SK-MEL-5 (cell line): Measurements from ENCODE around the gene DNLZ. TPM values are rescaled to one million over a fixed set of nuclear protein-coding genes. Genes with fewer than 3 reads are reported as not detected.
"Not testable (repeated sequence)": the region's sequence is repeated elsewhere in the genome, so short reads cannot be mapped to it uniquely, and the experiment has no call there.

Experiments
- DNase-seq: peaks from one replicate; pipeline ENCODE4 v3.0.0-alpha.2; 2016; ENCODE audit warnings: low read depth, low spot score
- in situ Hi-C: cut with HindIII; loops from 2 replicates; pipeline ENCODE4 v1.10.0; 2016; ENCODE audit warnings: low sequenced_read_pairs, high pct_unique_total_duplicates, low pct_unique_long_range_greater_than_20kb
- total RNA-seq: library from RNA; depleted of rRNA; stranded (reverse); fragments of >200 nt; shearing (Covaris generic); gene quantifications from 2 replicates; pipeline ENCODE4 v1.2.3, GENCODE V29; 2014

The DNLZ gene
- total RNA-seq, 1 experiment from 2014 or later = 35.1 TPM

DNA sequence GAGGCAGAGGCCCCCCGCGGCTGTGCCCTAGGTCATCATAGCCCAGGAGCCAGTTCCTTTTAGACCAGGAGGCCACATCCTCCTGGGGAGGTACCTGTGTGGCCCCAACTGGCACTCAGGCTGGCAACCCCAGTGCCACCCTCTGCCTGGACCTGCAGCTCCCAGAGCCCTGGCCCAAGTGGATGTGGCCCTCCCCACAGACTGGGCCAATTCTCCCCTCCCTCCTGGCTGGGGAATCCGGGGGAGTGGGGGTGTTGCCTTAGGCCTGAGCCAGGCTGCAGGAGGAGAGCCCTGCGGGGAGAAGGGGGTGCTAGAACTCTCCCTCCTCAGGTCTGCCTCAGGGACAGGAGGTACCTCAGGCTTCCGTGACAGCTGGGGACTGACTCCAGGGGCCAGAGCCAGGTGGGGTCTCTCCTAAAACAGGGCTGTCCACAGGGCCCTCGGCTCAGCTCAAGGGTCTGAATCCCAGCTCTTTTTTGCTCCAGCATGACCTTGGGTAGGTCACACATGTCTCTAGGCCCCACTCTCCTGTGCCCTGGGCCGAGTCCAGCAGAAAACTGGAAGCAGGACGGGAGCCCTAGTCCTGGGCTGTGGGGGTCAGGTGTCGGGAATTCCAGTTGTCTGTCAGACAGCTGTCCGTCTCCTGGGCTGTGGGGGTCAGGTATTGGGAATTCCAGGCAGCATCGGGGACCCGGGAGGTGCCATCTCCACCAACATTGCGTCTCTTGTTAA, 9.6 kb downstream of the DNLZ start:
- no peak for DNase-seq
- in situ Hi-C loops = no loop called here

DNA sequence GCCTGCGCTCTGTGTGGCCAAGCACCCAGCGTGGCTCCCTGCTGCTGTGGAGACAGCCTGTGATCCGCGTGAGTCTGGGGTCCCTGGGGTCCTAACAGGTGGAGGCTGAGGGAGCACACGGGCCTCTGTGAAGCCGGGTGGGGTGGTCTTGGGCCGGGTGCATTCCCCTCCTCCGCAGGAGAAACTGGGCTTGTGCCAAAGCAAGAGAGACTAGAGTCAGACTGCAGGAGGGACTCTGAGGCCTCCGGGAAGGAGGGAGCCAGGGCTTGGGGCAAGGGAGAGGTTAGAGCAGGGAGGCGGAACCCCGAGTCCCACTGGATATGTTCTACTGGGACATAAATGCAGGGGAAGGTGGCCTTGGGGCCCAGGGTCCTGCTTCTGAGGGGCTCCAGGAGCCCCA, 10.5 kb downstream of the DNLZ start:
- DNase-seq = no peak
- in situ Hi-C loops = no loop called here

- in situ Hi-C loops = no loop called here
- DNase-seq = no peak
Measured at GRCh38 chr9:136352682-136353081, 10.9 kb downstream of the DNLZ start.

DNA sequence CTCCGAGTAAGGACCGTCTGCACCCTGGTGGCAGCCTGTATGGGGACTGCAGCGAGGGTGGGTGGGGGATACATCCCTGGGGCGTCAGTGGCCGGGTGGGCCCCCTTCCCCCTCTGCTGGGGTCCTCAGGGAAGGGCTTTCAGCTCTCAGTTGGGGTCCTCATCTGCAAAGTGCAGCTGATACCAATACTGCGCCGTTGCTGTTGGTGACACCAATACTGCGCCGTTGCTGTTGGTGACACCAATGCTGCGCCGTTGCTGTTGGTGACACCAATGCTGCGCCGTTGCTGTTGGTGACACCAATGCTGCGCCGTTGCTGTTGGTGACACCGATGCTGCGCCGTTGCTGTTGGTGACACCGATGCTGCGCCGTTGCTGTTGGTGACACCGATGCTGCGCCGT, 11.7 kb downstream of the DNLZ start:
- in situ Hi-C loops, DNase-seq: not testable (repeated sequence)

- no peak for DNase-seq
- in situ Hi-C loops = no loop called here
Measured at GRCh38 chr9:136351252-136351800, 12.2 kb downstream of the DNLZ start.

DNA sequence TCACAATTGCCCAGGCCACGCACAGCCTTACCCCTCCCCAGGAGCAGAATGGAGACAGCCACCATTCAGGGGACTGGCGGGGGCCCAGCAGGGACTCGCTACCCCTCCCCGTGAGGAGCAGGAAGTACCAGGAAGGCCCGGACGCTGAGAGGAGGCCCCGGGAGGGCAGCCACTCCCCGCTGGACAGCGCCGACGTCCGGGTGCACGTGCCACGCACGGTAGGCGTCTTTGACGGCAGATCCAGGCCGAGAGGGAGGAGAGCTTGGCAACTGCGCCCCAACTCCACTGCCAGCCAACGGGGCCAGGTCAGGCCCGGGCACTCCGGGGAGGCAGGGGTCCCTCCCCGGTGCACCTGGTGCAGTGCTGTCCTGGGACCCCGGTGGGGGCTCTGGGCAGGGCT, 14.0 kb downstream of the DNLZ start:
- DNase-seq = no peak
- in situ Hi-C loops = no loop called here

DNA sequence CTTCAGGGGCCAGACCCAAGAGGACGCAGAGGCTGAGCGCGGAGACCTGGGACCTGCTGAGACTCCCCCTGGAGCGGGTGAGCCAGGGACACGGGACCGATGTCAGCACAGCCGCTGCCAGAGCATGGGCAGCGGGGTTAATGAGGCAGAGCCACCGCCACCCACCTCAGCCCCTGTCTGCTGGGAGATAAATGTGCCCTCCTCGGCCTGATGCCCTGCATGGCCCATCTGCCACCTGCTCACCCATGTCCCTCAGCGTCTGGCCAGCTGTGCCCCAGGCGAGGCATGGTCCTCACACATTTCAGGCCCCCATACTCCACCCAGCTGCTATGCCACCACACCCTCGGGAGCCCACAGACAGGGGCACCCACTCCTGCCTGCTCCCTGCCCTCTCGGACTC, 14.9 kb downstream of the DNLZ start:
- in situ Hi-C loops = no loop called here
- no peak for DNase-seq

- DNase-seq = no peak
- in situ Hi-C loops = no loop called here
Measured at GRCh38 chr9:136347472-136348256, 15.9 kb downstream of the DNLZ start.

DNA sequence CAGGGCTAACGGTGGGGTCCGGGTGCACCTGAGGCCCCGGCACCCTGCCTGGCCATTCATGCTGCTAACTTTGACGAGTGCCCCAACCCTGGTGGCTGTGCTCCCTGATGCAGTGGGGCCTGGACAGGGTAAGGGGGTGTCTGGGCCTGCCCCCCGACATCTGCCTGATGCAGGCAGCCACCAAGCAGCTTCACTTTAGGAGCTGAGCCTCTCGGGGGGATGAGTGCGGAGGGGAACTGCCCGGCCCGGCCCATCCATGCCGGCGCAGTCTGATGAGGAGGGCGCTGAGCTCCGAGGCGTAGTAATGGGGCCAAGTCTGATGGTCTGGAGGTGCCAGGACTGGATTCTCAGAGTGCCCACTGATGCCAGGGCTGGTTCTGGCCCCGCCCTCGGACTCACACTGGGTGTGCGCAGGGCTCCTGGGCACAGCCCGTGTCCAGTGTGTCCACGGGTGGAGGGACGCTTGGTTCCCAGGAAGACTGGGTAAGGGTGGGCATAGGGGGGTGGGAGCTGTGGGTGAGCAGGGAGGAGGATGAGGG, 16.5 kb downstream of the DNLZ start:
- in situ Hi-C loops = no loop called here
- DNase-seq = no peak

GRCh38 chr9:136346157-136346481, 17.4 kb downstream of the DNLZ start:
- DNase-seq = no peak
- in situ Hi-C loops = no loop called here

DNA sequence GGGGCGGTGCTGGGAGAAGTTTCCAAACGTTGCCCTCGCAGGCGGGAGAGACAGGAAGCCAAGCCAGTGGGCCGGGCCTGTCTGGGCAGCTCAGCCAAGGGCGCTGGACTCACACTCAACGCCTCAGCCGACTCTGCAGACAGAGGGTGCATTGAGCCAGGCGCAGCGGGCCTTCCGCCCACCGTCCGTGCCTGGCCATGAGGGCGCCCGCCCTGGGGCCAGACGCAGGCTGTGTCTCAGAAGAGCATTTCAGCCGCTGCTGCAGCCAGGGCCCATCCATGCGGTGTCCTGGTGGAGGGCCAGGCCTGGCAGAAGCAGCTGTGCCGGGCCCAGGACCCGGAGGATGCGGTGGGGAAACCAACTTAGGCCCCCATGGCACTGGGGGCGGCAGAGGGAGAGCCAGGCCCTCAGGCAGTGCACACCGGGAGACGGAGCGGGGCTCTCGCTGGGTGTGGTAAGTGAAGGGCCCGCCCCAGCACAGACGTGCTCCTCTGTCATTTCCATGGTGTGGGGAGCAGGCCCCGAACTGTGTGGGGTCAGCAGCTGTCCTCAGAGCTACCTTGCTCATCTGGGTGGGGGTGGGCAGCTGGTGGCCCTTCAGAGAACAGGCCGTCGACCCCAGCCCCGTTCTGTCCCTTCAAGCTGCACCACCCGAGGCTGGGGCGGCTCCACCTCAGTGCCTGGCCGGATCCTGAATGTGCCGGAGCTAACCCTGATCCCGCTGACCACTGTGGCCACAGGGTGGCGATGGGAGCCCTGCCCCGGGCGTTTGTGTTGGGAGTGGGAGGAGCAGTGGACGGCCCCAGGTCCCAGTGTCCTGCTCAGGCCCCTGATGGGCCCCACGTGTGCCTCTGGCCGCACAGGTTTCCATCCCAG, 18.0 kb downstream of the DNLZ start:
- in situ Hi-C loops = no loop called here
- DNase-seq = peak; percentile 91

GRCh38 chr9:136344544-136345280, 18.8 kb downstream of the DNLZ start:
- in situ Hi-C loops = no loop called here
- no peak for DNase-seq

GRCh38 chr9:136343884-136344269, 19.7 kb downstream of the DNLZ start:
- in situ Hi-C loops = no loop called here
- DNase-seq = no peak

DNA sequence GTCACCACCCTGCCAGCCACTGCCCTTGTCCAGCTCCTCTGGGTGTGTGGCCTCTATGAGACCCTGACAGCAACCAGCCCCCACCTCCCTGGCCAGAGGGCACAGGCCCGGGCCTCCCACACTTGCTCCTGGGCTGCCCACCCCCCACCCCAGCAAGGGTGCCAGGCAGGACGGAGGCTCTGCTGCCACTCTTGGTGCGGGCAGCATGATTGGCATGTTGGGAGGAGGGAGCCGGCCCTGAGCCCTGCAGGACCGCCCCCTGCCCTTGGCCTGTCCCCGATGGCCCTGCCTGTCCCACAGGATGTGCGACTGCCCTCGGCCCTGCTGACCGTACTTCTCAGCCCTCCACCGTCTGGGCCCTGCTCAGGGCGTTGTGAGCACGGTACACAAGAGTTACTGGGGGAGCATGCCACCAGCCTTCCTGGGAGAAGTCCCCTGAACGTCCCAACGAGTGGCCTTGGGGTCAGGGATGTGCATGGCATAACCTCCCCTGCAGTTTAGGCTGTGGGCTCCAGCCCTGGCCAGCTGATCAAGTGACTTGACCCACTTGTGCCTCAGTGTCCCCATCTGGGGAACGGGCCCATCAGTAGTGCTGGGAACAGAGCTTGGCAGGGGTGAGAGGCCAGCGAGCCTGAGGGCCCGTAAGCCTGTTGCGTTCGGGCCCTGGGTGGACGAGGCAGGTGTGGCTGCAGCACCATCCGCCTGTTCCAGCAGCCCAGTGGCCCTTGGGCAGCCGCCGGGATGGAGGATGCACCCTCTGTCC, 20.2 kb downstream of the DNLZ start:
- in situ Hi-C loops = no loop called here

GRCh38 chr9:136342181-136343120, 21.1 kb downstream of the DNLZ start:
- DNase-seq = peak; percentile 77
- in situ Hi-C loops = no loop called here

More for the DNA sequence above, 20.2 kb downstream of the DNLZ start:
- no peak for DNase-seq

DNA sequence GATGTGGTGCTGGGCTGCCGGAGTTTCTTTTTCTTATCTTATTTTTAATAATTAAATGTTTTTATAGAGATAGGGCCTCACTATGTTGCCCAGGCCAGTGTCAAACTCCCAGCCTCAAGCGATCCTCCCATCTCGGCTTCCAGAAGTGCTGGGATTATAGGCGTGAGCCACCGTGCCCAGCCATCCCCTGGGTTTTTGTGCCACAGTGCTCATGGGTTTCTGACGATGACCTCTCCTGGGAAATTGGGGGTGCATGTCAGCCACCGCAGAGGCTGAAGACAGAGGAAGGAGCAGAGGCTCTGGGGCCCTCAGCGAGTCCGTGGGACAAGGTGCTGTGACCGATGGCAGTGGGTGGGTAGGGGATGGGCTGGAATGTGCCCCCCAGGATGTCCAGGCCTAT, 21.8 kb downstream of the DNLZ start:
- DNase-seq = no peak
- in situ Hi-C loops = no loop called here
